Head of caudate nucleus (tissue), 42 donors: ENCODE measurements around the gene GMCL1.
"Not testable (repeated sequence)": the region's sequence is repeated elsewhere in the genome, so short reads cannot be mapped to it uniquely, and the experiment has no call there.

ENCODE experiments used
- DNase-seq, 42 donors: peaks; one replicate each; pipeline versions ENCODE4 v3.0.0 to v3.0.0-alpha.2; 2020 to 2021; ENCODE audit warnings: mixed read lengths in 7 of 42
- intact Hi-C: fragments of 100-400 bp; cut with DNase I; formaldehyde crosslinking; loops from one replicate; pipeline ENCODE4 v1.15.0; 2022

GMCL1 gene

GRCh38 chr2:69804416-69804815, 25.0 kb upstream of the GMCL1 start:
- intact Hi-C loops = no loop called here
- DNase-seq = peak in 1 of 42 donors; percentile 28

GRCh38 chr2:69805887-69806286, 23.6 kb upstream of the GMCL1 start:
- DNase-seq = no peak
- intact Hi-C loops = no loop called here

GRCh38 chr2:69807821-69808540, 21.5 kb upstream of the GMCL1 start:
- intact Hi-C loops = no loop called here
- peak in 1 of 42 donors; percentile 31 for DNase-seq

GRCh38 chr2:69810550-69810949, 18.9 kb upstream of the GMCL1 start:
- peak in 1 of 42 donors; percentile 21 for DNase-seq
- intact Hi-C loops = no loop called here

GRCh38 chr2:69811018-69811417, 18.4 kb upstream of the GMCL1 start:
- intact Hi-C loops = no loop called here
- DNase-seq = peak in 14 of 42 donors; percentile 7 to 72 (median 28)

GRCh38 chr2:69811591-69811990, 17.9 kb upstream of the GMCL1 start:
- DNase-seq = no peak
- intact Hi-C loops = no loop called here

- no peak for DNase-seq
- intact Hi-C loops = loop anchor here (5.0 kb wide), 1 partner anchor 93 kb away; no protein-coding TSS in a partner anchor
Observed at GRCh38 chr2:69815717-69816116, 13.7 kb upstream of the GMCL1 start.

GRCh38 chr2:69816923-69817542, 12.4 kb upstream of the GMCL1 start:
- DNase-seq = peak in 41 of 42 donors; percentile 27 to 95 (median 82)

GRCh38 chr2:69817729-69818501, 11.5 kb upstream of the GMCL1 start:
- intact Hi-C loops = loop anchor here (5.0 kb wide), 1 partner anchor 96 kb away; no protein-coding TSS in a partner anchor
- no peak for DNase-seq

More at GRCh38 chr2:69816923-69817542, 12.4 kb upstream of the GMCL1 start:
- intact Hi-C loops = loop anchor here (5.0 kb wide), 1 partner anchor 95 kb away; no protein-coding TSS in a partner anchor

GRCh38 chr2:69827796-69828540, 1.5 kb upstream of the GMCL1 start:
- DNase-seq = no peak
- intact Hi-C loops = no loop called here

GRCh38 chr2:69828938-69829255, 563 bp upstream of the GMCL1 start:
- intact Hi-C loops = no loop called here
- peak in 1 of 42 donors; percentile 9 for DNase-seq

- intact Hi-C loops = no loop called here
- peak in 32 of 42 donors; percentile 9 to 54 (median 28) for DNase-seq
Observed at GRCh38 chr2:69830045-69830905, 815 bp downstream of the GMCL1 start.

- intact Hi-C loops, DNase-seq: not testable (repeated sequence)
Observed at GRCh38 chr2:69830906-69831241, 1.4 kb downstream of the GMCL1 start.

GRCh38 chr2:69831354-69831905, 2.0 kb downstream of the GMCL1 start:
- intact Hi-C loops = no loop called here
- DNase-seq = no peak

GRCh38 chr2:69833752-69834151, 4.3 kb downstream of the GMCL1 start:
- DNase-seq = no peak
- intact Hi-C loops = no loop called here

- intact Hi-C loops = no loop called here
Observed at GRCh38 chr2:69835666-69836065, 6.2 kb downstream of the GMCL1 start.

GRCh38 chr2:69836316-69836715, 6.9 kb downstream of the GMCL1 start:
- DNase-seq = no peak
- intact Hi-C loops = no loop called here

More at GRCh38 chr2:69835666-69836065, 6.2 kb downstream of the GMCL1 start:
- no peak for DNase-seq

GRCh38 chr2:69837533-69837932, 8.1 kb downstream of the GMCL1 start:
- no peak for DNase-seq
- intact Hi-C loops = no loop called here
